K562 (cell line): ENCODE results near the gene SPIRE1. TPM values are rescaled to one million over a fixed set of nuclear protein-coding genes. Genes with fewer than 3 reads are reported as not detected.

Experiments used
- ATAC-seq: fragments of 200-7000 bp; cut with Tn5 transposase; 3 replicates; pipeline ENCODE4 v1.9.1; 2020; ENCODE audit warnings: moderate library complexity
- BruUV-seq: library from RNA; stranded (reverse); fragments of 400-500 nt; replicated peaks from 2 replicates; lab custom pipeline; 2021; lab: Mats Ljungman, UMichigan
- CTCF ChIA-PET: fragments of 300-600 bp; formaldehyde crosslinking; extraction: SDS; loops from one replicate; lab custom pipeline; 2021; ENCODE audit warnings: low intra/inter-chr PET ratio; lab: Yijun Ruan, JAX
- POLR2A ChIA-PET: fragments of 300-600, 350-650 bp; sonication (Branson Sonifier 250); formaldehyde crosslinking; extraction: SDS; loops from one replicate; lab custom pipeline; 2021; ENCODE audit warnings: antibody characterized with exemption, inconsistent platforms; lab: Yijun Ruan, JAX
- DNase-seq, 4 experiments: peaks; one replicate each; pipeline versions ENCODE4 v3.0.0 to v3.0.0-alpha.2; 2011 to 2018; ENCODE audit warnings: low spot score in 3 of 4, mixed read lengths in 3 of 4; ENCODE audit errors: extremely low read depth in 1 of 4
- FAIRE-seq: peaks from 2 replicates; lab custom pipeline; 2011; peaks lifted over from hg19 to GRCh38; lab: Jason Lieb, UNC
- H2AFZ ChIP-seq: 2 replicates; pipeline ENCODE4 v1.6.0; 2011; ENCODE audit warnings: low read depth, low read length, control low read depth, inconsistent platforms
- H3K27ac ChIP-seq: fragments of 200-600 bp; 3 replicates; pipeline ENCODE4 v1.8.0; 2011; ENCODE audit warnings: low read depth, mild to moderate bottlenecking, control low read depth, inconsistent platforms, low read length, moderate library complexity, mixed read lengths; ENCODE audit errors: extremely low read depth
- H3K27me3 ChIP-seq, 2 experiments: fragments of 300-600 bp in 1 of 2; 2 replicates in 1 of 2; 3 replicates in 1 of 2; pipeline versions ENCODE4 v1.6.0 to v1.8.0; 2011; ENCODE audit warnings: inconsistent platforms in 2 of 2, low read length in 2 of 2, mild to moderate bottlenecking in 1 of 2, mixed read lengths in 1 of 2, moderate library complexity in 1 of 2; ENCODE audit not compliant: control insufficient read depth in 2 of 2, insufficient read depth in 2 of 2
- H3K36me3 ChIP-seq: fragments of 300-600 bp; 3 replicates; pipeline ENCODE4 v1.8.0; 2011; ENCODE audit warnings: mild to moderate bottlenecking, low read length, inconsistent platforms; ENCODE audit not compliant: control insufficient read depth, insufficient read depth
- H3K4me1 ChIP-seq, 2 experiments: fragments of 200-600 bp in 1 of 2; replicated peaks in 1 of 2; 2 replicates in 1 of 2; 3 replicates in 1 of 2; pipeline versions ENCODE4 v1.5.1 to v1.8.0; 2011; ENCODE audit warnings: inconsistent platforms in 2 of 2, low read length in 2 of 2, mild to moderate bottlenecking in 1 of 2, mixed read lengths in 1 of 2, moderate library complexity in 1 of 2; ENCODE audit not compliant: control insufficient read depth in 2 of 2, insufficient read depth in 2 of 2
- H3K4me2 ChIP-seq: 2 replicates; pipeline ENCODE4 v1.6.1; 2011; ENCODE audit warnings: low read length, control low read depth, inconsistent platforms, mixed read lengths; ENCODE audit not compliant: insufficient read depth
- H3K4me3 ChIP-seq: fragments of 200-600 bp; sonication (generic), shearing (Covaris generic); 2 replicates; pipeline ENCODE4 v1.5.1; 2016; ENCODE audit warnings: control low read depth, inconsistent platforms
- H3K79me2 ChIP-seq: fragments of 200-600 bp; 3 replicates; pipeline ENCODE4 v1.8.0; 2011; ENCODE audit warnings: low read length, inconsistent platforms; ENCODE audit not compliant: control insufficient read depth, insufficient read depth
- H3K9ac ChIP-seq, 2 experiments: 2 replicates each; pipeline versions ENCODE4 v1.6.0 to v1.6.1; 2011; ENCODE audit warnings: low read depth in 2 of 2, low read length in 2 of 2, control low read depth in 1 of 2, inconsistent platforms in 1 of 2, mild to moderate bottlenecking in 1 of 2, mixed read lengths in 1 of 2; ENCODE audit not compliant: insufficient read depth in 1 of 2
- H3K9me1 ChIP-seq: one replicate; pipeline ENCODE4 v1.6.0; 2011; ENCODE audit warnings: inconsistent platforms, mild to moderate bottlenecking, low read length, moderate library complexity; ENCODE audit not compliant: control insufficient read depth, insufficient read depth
- H3K9me3 ChIP-seq: replicated peaks from 2 replicates; pipeline ENCODE4 v1.5.1; 2011; ENCODE audit warnings: low read depth, low read length, inconsistent platforms; ENCODE audit not compliant: control insufficient read depth, insufficient read depth
- H4K20me1 ChIP-seq: replicated peaks from 2 replicates; pipeline ENCODE4 v1.6.1; 2011; ENCODE audit warnings: low read length, inconsistent platforms, mixed read lengths; ENCODE audit not compliant: control insufficient read depth, insufficient read depth
- CEBPB ChIP-seq: fragments of 450-650 bp; IDR thresholded peaks from 2 replicates; pipeline ENCODE4 v1.6.1; 2016; ENCODE audit warnings: missing genetic modification characterization, missing compliant biosample characterization
- CEBPG ChIP-seq, 3 experiments: fragments of 200-800 bp in 1 of 3; sonication (Bioruptor generic) in 1 of 3; sonication (generic) in 1 of 3; formaldehyde crosslinking in 1 of 3; IDR thresholded peaks in 2 of 3; conservative IDR thresholded peaks in 1 of 3; 2 replicates each; pipeline versions ENCODE4 v1.6.1 to v1.8.0; 2016 to 2022; ENCODE audit warnings: missing compliant biosample characterization in 2 of 3, missing genetic modification characterization in 2 of 3, mild to moderate bottlenecking in 1 of 3, missing genetic modification reagents in 1 of 3
- CREM ChIP-seq: IDR thresholded peaks from 2 replicates; pipeline ENCODE4 v1.6.1; 2014; ENCODE audit warnings: antibody characterized with exemption, low read depth
- DPF2 ChIP-seq: fragments of 450-650 bp; IDR thresholded peaks from 2 replicates; pipeline ENCODE4 v1.6.1; 2016
- ELF1 ChIP-seq: fragments of 200-800 bp; sonication (Bioruptor generic); IDR thresholded peaks from 2 replicates; pipeline ENCODE4 v1.6.1; 2016; ENCODE audit warnings: missing genetic modification characterization, missing compliant biosample characterization
- GABPA ChIP-seq: fragments of 200-800 bp; sonication (Bioruptor generic); conservative IDR thresholded peaks from 2 replicates; pipeline ENCODE4 v1.6.1; 2016; ENCODE audit warnings: low read depth, missing genetic modification characterization, missing compliant biosample characterization
- HMBOX1 ChIP-seq: sonication (generic); IDR thresholded peaks from 2 replicates; pipeline ENCODE4 v1.6.1; 2016
- HNRNPL ChIP-seq: fragments of 200-400 bp; formaldehyde crosslinking; IDR thresholded peaks from 2 replicates; pipeline ENCODE4 v1.6.1; 2017; ENCODE audit warnings: low read depth, mild to moderate bottlenecking, low read length
- NR2C2 ChIP-seq, 2 experiments: fragments of 200-800 bp in 1 of 2; sonication (Bioruptor generic) in 1 of 2; sonication (generic) in 1 of 2; formaldehyde crosslinking in 1 of 2; IDR thresholded peaks; 2 replicates each; pipeline versions ENCODE4 v1.6.1 to v1.8.0; 2016 to 2022; ENCODE audit warnings: mild to moderate bottlenecking in 1 of 2, missing compliant biosample characterization in 1 of 2, missing genetic modification characterization in 1 of 2, missing genetic modification reagents in 1 of 2
- RCOR1 ChIP-seq, 2 experiments: IDR thresholded peaks; 2 replicates each; pipeline ENCODE4 v1.6.1; 2012; ENCODE audit warnings: low read depth in 2 of 2, low read length in 2 of 2, borderline replicate concordance in 1 of 2, improper control_type of control experiment in 1 of 2
- SMARCC2 ChIP-seq: fragments of 450-650 bp; IDR thresholded peaks from 2 replicates; pipeline ENCODE4 v1.6.1; 2017; ENCODE audit warnings: antibody characterized with exemption, moderate library complexity, mild to moderate bottlenecking, low read depth
- SPI1 ChIP-seq: IDR thresholded peaks from 2 replicates; pipeline ENCODE4 v1.6.1; 2011; ENCODE audit warnings: low read depth, low read length, control low read depth, borderline replicate concordance
- ZNF12 ChIP-seq: sonication (generic); formaldehyde crosslinking; IDR thresholded peaks from 2 replicates; pipeline ENCODE4 v1.4.0; 2020; ENCODE audit warnings: mild to moderate bottlenecking, missing genetic modification reagents
- ZNF766 ChIP-seq: fragments of 200-800 bp; sonication (Bioruptor generic); conservative IDR thresholded peaks from 2 replicates; pipeline ENCODE4 v1.6.1; 2016; ENCODE audit warnings: missing genetic modification characterization, missing compliant biosample characterization
- WGBS: fragments of 100-300 bp; shearing (Covaris generic); methylation state at CpG from one replicate; pipeline ENCODE4 v1.1.6; 2016; ENCODE audit warnings: low coverage, mixed read lengths; ENCODE audit not compliant: insufficient coverage; ENCODE audit errors: missing lambda C conversion rate; 5-methylcytosine and 5-hydroxymethylcytosine counted together
- in situ Hi-C: fragments of 300-500 bp; cut with MboI; formaldehyde crosslinking; loops from 4 replicates; pipeline ENCODE4 v1.15.0; 2018; ENCODE audit warnings: inconsistent platforms, mixed read lengths
- intact Hi-C: fragments of 100-400 bp; cut with micrococcal nuclease; formaldehyde crosslinking; loops from 2 replicates; pipeline ENCODE4 v1.14.2; 2022
- polyA plus RNA-seq, 8 experiments: library from polyadenylated mRNA; depleted of rRNA in 4 of 8; stranded (reverse) in 5 of 8; unstranded in 3 of 8; fragments of >200 nt; fragmentation: Nextera tagmentation in 2 of 8; fragmentation: Illumina TruSeq in 1 of 8; extraction: Ambion mirVana in 2 of 8; extraction: Trizol in 1 of 8; gene quantifications; 2 replicates each; pipeline versions ENCODE4 v1.2.1 to v1.2.3, GENCODE V29; 2011 to 2014; ENCODE audit warnings: inconsistent platforms in 1 of 8, missing spikeins in 1 of 8
- total RNA-seq, 7 experiments: library from RNA; depleted of rRNA in 6 of 7; stranded (reverse); fragments of >200 nt in 6 of 7; fragmentation: Illumina TruSeq in 2 of 7; extraction: Trizol in 2 of 7; gene quantifications; 2 replicates each; pipeline versions ENCODE4 v1.2.1 to v1.2.3, GENCODE V29; 2011 to 2021; ENCODE audit warnings: low replicate concordance in 1 of 7

The SPIRE1 gene
- total and polyA plus RNA-seq, 9 of the 15 experiments (the other 6 are each of a cell fraction or from before 2014, with no cell fraction given) = 2.9 to 14.0 (median 10.2) TPM

GRCh38 chr18:12516049-12516630 is 141.8 kb downstream of the SPIRE1 start:
- H3K79me2 ChIP-seq = no peaks in the 10 kb centered on the region
- intact Hi-C loops (no loop called here), in situ Hi-C loops (no loop called here)
- CTCF ChIA-PET = no interaction called here
- H3K27me3 ChIP-seq = no peaks in the 10 kb centered on the region
- TF ChIP-seq SPI1 = peak; percentile 50; the same call in 1 of the 2 replicates
- TF ChIP-seq ZNF12 (CRISPR knock-in tag) = no peak
- TF ChIP-seq ELF1 (tag) = peak; percentile 55
- peak; percentile 86 for TF ChIP-seq HMBOX1
- TF ChIP-seq CEBPG (CRISPR knock-in tag; IDR thresholded peaks at IDR 0.05) = no peak
- peak in 1 of 2 experiments; percentile 43; a peak in 1 of 4 replicates for TF ChIP-seq CEBPG (tag; conservative IDR thresholded peaks at IDR 0.05 in 1 of 2, IDR thresholded peaks at IDR 0.05 in 1 of 2)
- TF ChIP-seq ZNF766 (CRISPR knock-in tag) = no peak
- TF ChIP-seq CREM = 0 out of 2 replicates have a peak, but pooled peaks have one; percentile 31
- peak in 1 of 2 experiments; percentile 12; a peak in 1 of 4 replicates for TF ChIP-seq RCOR1 (IDR thresholded peaks at IDR 0.05; ENCODE audit: borderline replicate concordance in 1 of 2, low read depth in 2 of 2, low read length in 2 of 2)
- no peak for TF ChIP-seq NR2C2 (CRISPR knock-in tag; IDR thresholded peaks at IDR 0.05)
- TF ChIP-seq NR2C2 (tag; IDR thresholded peaks at IDR 0.05) = peak; percentile 49; the same call in 1 of the 2 replicates
- no peak for TF ChIP-seq SMARCC2
- 0 out of 2 replicates have a peak, but pooled peaks have one; percentile 17 for TF ChIP-seq DPF2
- TF ChIP-seq CEBPB (tag) = peak; percentile 81
- TF ChIP-seq HNRNPL = no peak
- TF ChIP-seq GABPA (tag) = peak; percentile 55
- no peaks in the 10 kb centered on the region for H3K9me3 ChIP-seq
- WGBS = 14% methylated on average over 4 of the region's 4 CpGs
- no peaks in the 10 kb centered on the region for H4K20me1 ChIP-seq
- no peaks in the 10 kb centered on the region for H3K36me3 ChIP-seq
- ATAC-seq (peak; percentile 94), FAIRE-seq (peak; percentile 68), DNase-seq (peak in 2 of 4 experiments; percentile 29 to 40)
- H3K9me1 ChIP-seq = no peaks in the 10 kb centered on the region
- H3K9ac ChIP-seq = no peak overlapping the region
- 0 out of 5 replicates have a peak, but pooled peaks cover 0 to 8% of the 10 kb centered on the region in 2 experiments for H3K4me1 ChIP-seq
- H3K4me2 ChIP-seq = 0 out of 2 replicates have a peak overlapping the region, but pooled peaks have one; percentile 27
- no TSS peak for BruUV-seq
- H2AFZ ChIP-seq = peak overlapping the region; percentile 61; the same call in 1 of the 2 replicates
- peak overlapping the region; percentile 17; the same call in 1 of the 3 replicates for H3K27ac ChIP-seq
- H3K4me3 ChIP-seq = no peak overlapping the region
- POLR2A ChIA-PET = interaction anchor here (0.6 to 1.4 kb wide), 5 partner anchors 9 to 28 kb away, joined by 3 to 6 read pairs (median 3); no protein-coding TSS in a partner anchor
